CD4-positive, alpha-beta T cell (primary cell): Measurements from ENCODE around the gene DNPEP. TPM values are rescaled to one million over a fixed set of nuclear protein-coding genes. Genes with fewer than 3 reads are reported as not detected.

Experiments
- ATAC-seq: fragments of 200-7000 bp; cut with Tn5 transposase; one replicate; pipeline ENCODE4 v1.10.0; 2022; ENCODE audit warnings: mild to moderate bottlenecking; ENCODE audit not compliant: poor library complexity
- CTCF ChIA-PET: fragments of 350-600 bp; sonication (Branson Sonifier 250); formaldehyde crosslinking; loops from one replicate; lab custom pipeline; 2021; ENCODE audit warnings: antibody characterized with exemption, inconsistent platforms; lab: Charles Lee
- POLR2A ChIA-PET: fragments of 350-600 bp; sonication (Branson Sonifier 250); formaldehyde crosslinking; loops from one replicate; lab custom pipeline; 2021; ENCODE audit warnings: antibody characterized with exemption, inconsistent platforms; lab: Charles Lee
- DNase-seq, 14 experiments: peaks; one replicate each; pipeline ENCODE4 v3.0.0-alpha.2; 2013 to 2020; ENCODE audit warnings: mixed read lengths in 2 of 14
- H3K27ac ChIP-seq, 2 donors: one replicate each; pipeline versions ENCODE4 v1.5.1 to v1.7.0; 2013; ENCODE audit warnings: low read length in 2 of 2, low read depth in 1 of 2, mild to moderate bottlenecking in 1 of 2
- H3K27me3 ChIP-seq, 2 experiments: 1 replicate in 1 of 2; 2 replicates in 1 of 2; pipeline versions ENCODE4 v1.6.1 to v1.7.0; 2013; ENCODE audit warnings: low read length in 2 of 2, control low read depth in 1 of 2, mild to moderate bottlenecking in 1 of 2, moderate library complexity in 1 of 2; ENCODE audit not compliant: insufficient read depth in 2 of 2, control insufficient read depth in 1 of 2
- H3K36me3 ChIP-seq: one replicate; pipeline ENCODE4 v1.6.1; 2013; ENCODE audit warnings: low read length, control low read depth; ENCODE audit not compliant: insufficient read depth
- H3K4me1 ChIP-seq: one replicate; pipeline ENCODE4 v1.6.1; 2013; ENCODE audit warnings: low read length, control low read depth; ENCODE audit not compliant: insufficient read depth
- H3K4me3 ChIP-seq: one replicate; pipeline ENCODE4 v1.5.1; 2013; ENCODE audit warnings: mild to moderate bottlenecking, low read length, moderate library complexity
- H3K9me3 ChIP-seq, 2 experiments: 1 replicate in 1 of 2; 2 replicates in 1 of 2; pipeline versions ENCODE4 v1.6.1 to v1.7.0; 2013; ENCODE audit warnings: low read length in 2 of 2, mild to moderate bottlenecking in 2 of 2, control low read depth in 1 of 2, moderate library complexity in 1 of 2; ENCODE audit not compliant: control insufficient read depth in 1 of 2, insufficient read depth in 1 of 2
- H3K27ac Mint-ChIP-seq: one replicate; pipeline ENCODE4 v1.8.0; 2020; ENCODE audit warnings: mixed read lengths
- H3K27me3 Mint-ChIP-seq: one replicate; pipeline ENCODE4 v1.8.0; 2021; ENCODE audit warnings: mixed read lengths
- H3K36me3 Mint-ChIP-seq: one replicate; pipeline ENCODE4 v1.8.0; 2021; ENCODE audit warnings: low read depth, mixed read lengths
- H3K4me1 Mint-ChIP-seq: one replicate; pipeline ENCODE4 v1.8.0; 2021; ENCODE audit warnings: low read depth, mixed read lengths
- H3K4me3 Mint-ChIP-seq: one replicate; pipeline ENCODE4 v1.8.0; 2020; ENCODE audit warnings: mild to moderate bottlenecking, mixed read lengths
- H3K9me3 Mint-ChIP-seq: one replicate; pipeline ENCODE4 v1.8.0; 2020; ENCODE audit warnings: mixed read lengths
- intact Hi-C, 2 experiments: fragments of 100-400 bp; cut with DNase I in 1 of 2; cut with micrococcal nuclease in 1 of 2; formaldehyde crosslinking; loops; one replicate each; pipeline versions ENCODE4 v1.15.1 to v1.9.0; 2023 to 2025; cut with DNase I, micrococcal nuclease
- total RNA-seq, 174 experiments: library from RNA in 2 of 174; stranded (reverse) in 2 of 174; gene quantifications; one replicate each; pipeline ENCODE4 v1.2.3 and lab custom pipeline; 2021 to 2026
- TF ChIP-seq, protein P1 (sequence below): fragments of 200-600 bp; IDR thresholded peaks from one replicate; pipeline ENCODE4 v1.8.0; 2022; ENCODE audit warnings: antibody characterized with exemption, mild to moderate bottlenecking

The DNPEP gene
- total RNA-seq, 2 experiments from 2014 or later: 99.0 to 99.9 TPM

DNA sequence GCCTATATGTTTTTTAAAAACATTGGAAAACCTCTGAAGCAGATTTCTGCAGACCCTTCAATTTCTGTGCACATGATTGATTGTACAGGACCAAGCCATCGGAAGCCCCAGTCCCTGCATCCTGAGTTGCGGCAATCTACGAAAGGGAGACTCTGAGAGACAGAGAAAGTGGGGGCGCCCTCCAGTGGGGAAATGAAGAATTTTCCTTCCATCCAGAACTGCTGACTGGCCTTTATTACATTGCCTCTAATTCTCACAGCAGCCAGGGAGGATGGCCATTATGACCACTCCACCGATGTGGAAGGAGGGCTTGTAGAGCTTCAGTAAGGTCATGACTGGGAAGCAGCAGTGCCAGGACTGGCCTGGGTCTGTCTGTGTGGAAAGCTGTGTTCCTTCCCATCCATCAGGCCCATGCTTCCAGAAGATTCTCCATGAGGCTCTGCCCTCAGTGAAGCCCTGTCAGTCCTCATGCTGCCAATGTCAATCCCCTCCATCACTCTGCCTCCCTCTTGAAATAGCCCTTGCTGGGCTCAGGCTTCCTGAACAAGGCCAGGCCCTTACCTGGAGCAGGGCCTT, 35.2 kb downstream of the DNPEP start:
- DNase-seq (peak; percentile 44 to 76 (median 60)), ATAC-seq (peak; percentile 76)
- CTCF ChIA-PET: no interaction called here
- intact Hi-C loops: loop anchor here (1.0 to 10.0 kb wide), 4 partner anchors 32 to 298 kb away; partner anchors contain the start of gene NHEJ1 (in 2 of the 2)
- Mint-ChIP-seq H3K4me1 (no peaks in the 10 kb centered on the region), H3K27ac (no peak overlapping the region), H3K36me3 (no peaks in the 10 kb centered on the region), H3K9me3 (no peaks in the 10 kb centered on the region), H3K4me3 (no peak overlapping the region), H3K27me3 (peaks cover 87% of the 10 kb centered on the region)
- no peaks in the 10 kb centered on the region for H3K36me3 ChIP-seq
- no peaks in the 10 kb centered on the region for H3K9me3 ChIP-seq
- H3K4me3 ChIP-seq: no peak overlapping the region
- TF ChIP-seq, protein P1, sequence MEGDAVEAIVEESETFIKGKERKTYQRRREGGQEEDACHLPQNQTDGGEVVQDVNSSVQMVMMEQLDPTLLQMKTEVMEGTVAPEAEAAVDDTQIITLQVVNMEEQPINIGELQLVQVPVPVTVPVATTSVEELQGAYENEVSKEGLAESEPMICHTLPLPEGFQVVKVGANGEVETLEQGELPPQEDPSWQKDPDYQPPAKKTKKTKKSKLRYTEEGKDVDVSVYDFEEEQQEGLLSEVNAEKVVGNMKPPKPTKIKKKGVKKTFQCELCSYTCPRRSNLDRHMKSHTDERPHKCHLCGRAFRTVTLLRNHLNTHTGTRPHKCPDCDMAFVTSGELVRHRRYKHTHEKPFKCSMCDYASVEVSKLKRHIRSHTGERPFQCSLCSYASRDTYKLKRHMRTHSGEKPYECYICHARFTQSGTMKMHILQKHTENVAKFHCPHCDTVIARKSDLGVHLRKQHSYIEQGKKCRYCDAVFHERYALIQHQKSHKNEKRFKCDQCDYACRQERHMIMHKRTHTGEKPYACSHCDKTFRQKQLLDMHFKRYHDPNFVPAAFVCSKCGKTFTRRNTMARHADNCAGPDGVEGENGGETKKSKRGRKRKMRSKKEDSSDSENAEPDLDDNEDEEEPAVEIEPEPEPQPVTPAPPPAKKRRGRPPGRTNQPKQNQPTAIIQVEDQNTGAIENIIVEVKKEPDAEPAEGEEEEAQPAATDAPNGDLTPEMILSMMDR: peak; percentile 75
- POLR2A ChIA-PET: no interaction called here
- H3K27me3 ChIP-seq: peaks cover 14 to 28% of the 10 kb centered on the region in 2 experiments
- peaks cover 5% of the 10 kb centered on the region for H3K4me1 ChIP-seq
- no peak overlapping the region for H3K27ac ChIP-seq

- Histone ChIP-seq H3K4me3 (no peak overlapping the region), H3K36me3 (no peaks in the 10 kb centered on the region), H3K27ac (no peak overlapping the region), H3K4me1 (peaks cover 5% of the 10 kb centered on the region), H3K9me3 (no peaks in the 10 kb centered on the region), H3K27me3 (peaks cover 14 to 17% of the 10 kb centered on the region in 2 experiments)
- CTCF ChIA-PET: no interaction called here
- Mint-ChIP-seq H3K27me3 (peaks cover 76% of the 10 kb centered on the region), H3K27ac (no peak overlapping the region), H3K4me1 (no peaks in the 10 kb centered on the region), H3K9me3 (no peaks in the 10 kb centered on the region), H3K4me3 (no peak overlapping the region), H3K36me3 (no peaks in the 10 kb centered on the region)
- POLR2A ChIA-PET: no interaction called here
- DNase-seq: no peak
- ATAC-seq: no peak
- intact Hi-C loops: loop anchor here in 1 of 2 experiments (10.0 kb wide), 1 partner anchor 296 kb away; no protein-coding TSS in a partner anchor
- TF ChIP-seq, protein P1: no peak
Observed at GRCh38 chr2:219350710-219351221, 36.9 kb downstream of the DNPEP start.

GRCh38 chr2:219350215-219350614, 37.5 kb downstream of the DNPEP start:
- H3K27me3 ChIP-seq: peaks cover 10 to 13% of the 10 kb centered on the region in 2 experiments
- H3K4me1 ChIP-seq: peaks cover 5% of the 10 kb centered on the region
- intact Hi-C loops: loop anchor here in 1 of 2 experiments (10.0 kb wide), 1 partner anchor 295 kb away; no protein-coding TSS in a partner anchor
- H3K27me3 Mint-ChIP-seq: peaks cover 75% of the 10 kb centered on the region
- no peaks in the 10 kb centered on the region for H3K36me3 Mint-ChIP-seq
- TF ChIP-seq, protein P1: no peak
- no peak for ATAC-seq
- ChIA-PET POLR2A (no interaction called here), CTCF (no interaction called here)
- no peak overlapping the region for H3K4me3 Mint-ChIP-seq
- no peak for DNase-seq
- no peaks in the 10 kb centered on the region for H3K9me3 ChIP-seq
- no peaks in the 10 kb centered on the region for H3K4me1 Mint-ChIP-seq
- no peak overlapping the region for H3K4me3 ChIP-seq
- no peaks in the 10 kb centered on the region for H3K36me3 ChIP-seq
- no peak overlapping the region for H3K27ac Mint-ChIP-seq
- H3K27ac ChIP-seq: no peak overlapping the region
- no peaks in the 10 kb centered on the region for H3K9me3 Mint-ChIP-seq
